HEK293 (cell line): ENCODE data around the gene TGFBRAP1.
A peak's percentile ranks its signal among the peaks of the same experiment; 100 is the strongest.

ENCODE experiments used
- CTCF ChIA-PET: fragments of 350-600 bp; formaldehyde crosslinking; extraction: SDS; loops from one replicate; lab custom pipeline; 2021; ENCODE audit warnings: antibody characterized with exemption; lab: Yijun Ruan, JAX
- POLR2A ChIA-PET: fragments of 300-600 bp; formaldehyde crosslinking; extraction: SDS; loops from one replicate; lab custom pipeline; 2020; ENCODE audit warnings: antibody characterized with exemption, inconsistent platforms; lab: Yijun Ruan, JAX
- H3K27ac ChIP-seq: fragments of 200-500 bp; sonication (Bioruptor generic); 2 replicates; pipeline ENCODE4 v1.5.1; 2014; ENCODE audit warnings: low read depth, low read length, control low read depth, inconsistent platforms; ENCODE audit errors: extremely low read depth
- H3K36me3 ChIP-seq, 2 experiments: fragments of 200-500 bp in 1 of 2; sonication (Bioruptor generic) in 1 of 2; 1 replicate in 1 of 2; 2 replicates in 1 of 2; pipeline ENCODE4 v1.5.1; 2014 to 2017; ENCODE audit warnings: inconsistent platforms in 2 of 2, low read length in 2 of 2; ENCODE audit not compliant: control insufficient read depth in 2 of 2, insufficient read depth in 1 of 2
- H3K4me1 ChIP-seq: fragments of 200-500 bp; sonication (Bioruptor generic); 2 replicates; pipeline ENCODE4 v1.5.1; 2014; ENCODE audit warnings: mild to moderate bottlenecking, low read length, inconsistent platforms; ENCODE audit not compliant: control insufficient read depth, insufficient read depth
- H3K4me3 ChIP-seq: 2 replicates; pipeline ENCODE4 v1.5.1; 2011; ENCODE audit warnings: low read depth, mild to moderate bottlenecking, control low read depth, low read length, moderate library complexity
- H3K9me3 ChIP-seq: fragments of 200-500 bp; sonication (Bioruptor generic); 2 replicates; pipeline ENCODE4 v1.5.1; 2014; ENCODE audit warnings: low read depth, low read length, inconsistent platforms; ENCODE audit not compliant: control insufficient read depth, insufficient read depth
- FEZF1 ChIP-seq: fragments of 450-650 bp; formaldehyde crosslinking; IDR thresholded peaks from 2 replicates; pipeline ENCODE4 v1.5.1; 2016; ENCODE audit warnings: missing biosample characterization, missing genetic modification characterization
- KLF8 ChIP-seq: fragments of 450-650 bp; formaldehyde crosslinking; IDR thresholded peaks from 2 replicates; pipeline ENCODE4 v1.5.1; 2016; ENCODE audit warnings: missing biosample characterization, missing genetic modification characterization
- PBX3 ChIP-seq: sonication (generic); formaldehyde crosslinking; IDR thresholded peaks from 2 replicates; pipeline ENCODE4 v1.8.1; 2022; ENCODE audit warnings: mild to moderate bottlenecking, moderate library complexity, missing genetic modification reagents
- RBAK ChIP-seq: fragments of 450-650 bp; formaldehyde crosslinking; IDR thresholded peaks from 2 replicates; pipeline ENCODE4 v1.5.1; 2016; ENCODE audit warnings: missing biosample characterization, missing genetic modification characterization
- ZBTB11 ChIP-seq: fragments of 450-650 bp; formaldehyde crosslinking; conservative IDR thresholded peaks from 2 replicates; pipeline ENCODE4 v1.5.1; 2016; ENCODE audit warnings: low read depth, missing biosample characterization, missing genetic modification characterization
- ZFP3 ChIP-seq: fragments of 450-650 bp; formaldehyde crosslinking; IDR thresholded peaks from 2 replicates; pipeline ENCODE4 v1.5.1; 2016; ENCODE audit warnings: low read depth, missing biosample characterization, missing genetic modification characterization
- ZNF112 ChIP-seq: fragments of 450-650 bp; formaldehyde crosslinking; IDR thresholded peaks from 2 replicates; pipeline ENCODE4 v1.5.0; 2017; ENCODE audit warnings: missing biosample characterization, missing genetic modification characterization
- ZNF140 ChIP-seq: fragments of 450-650 bp; formaldehyde crosslinking; IDR thresholded peaks from 2 replicates; pipeline ENCODE4 v1.5.1; 2016; ENCODE audit warnings: missing biosample characterization, missing genetic modification characterization
- ZNF148 ChIP-seq: fragments of 450-650 bp; formaldehyde crosslinking; IDR thresholded peaks from 2 replicates; pipeline ENCODE4 v1.5.0; 2017; ENCODE audit warnings: missing biosample characterization, missing genetic modification characterization, borderline replicate concordance
- ZNF157 ChIP-seq: fragments of 450-650 bp; formaldehyde crosslinking; IDR thresholded peaks from 2 replicates; pipeline ENCODE4 v1.5.1; 2016; ENCODE audit warnings: missing biosample characterization, missing genetic modification characterization
- ZNF280C ChIP-seq: fragments of 450-650 bp; formaldehyde crosslinking; IDR thresholded peaks from 2 replicates; pipeline ENCODE4 v1.5.1; 2016; ENCODE audit warnings: missing biosample characterization, missing genetic modification characterization
- ZNF366 ChIP-seq: fragments of 450-650 bp; formaldehyde crosslinking; conservative IDR thresholded peaks from 2 replicates; pipeline ENCODE4 v1.5.1; 2016; ENCODE audit warnings: missing biosample characterization, missing genetic modification characterization
- ZNF530 ChIP-seq: fragments of 450-650 bp; formaldehyde crosslinking; IDR thresholded peaks from 2 replicates; pipeline ENCODE4 v1.5.1; 2016; ENCODE audit warnings: low read depth, missing biosample characterization, missing genetic modification characterization
- ZNF596 ChIP-seq: fragments of 450-650 bp; IDR thresholded peaks from 2 replicates; pipeline ENCODE4 v1.5.0; 2018; ENCODE audit warnings: missing biosample characterization, mild to moderate bottlenecking, missing genetic modification characterization, moderate library complexity
- ZNF610 ChIP-seq: fragments of 450-650 bp; formaldehyde crosslinking; IDR thresholded peaks from 2 replicates; pipeline ENCODE4 v1.5.1; 2016; ENCODE audit warnings: missing biosample characterization, missing genetic modification characterization, borderline replicate concordance
- ZNF629 ChIP-seq: fragments of 450-650 bp; formaldehyde crosslinking; IDR thresholded peaks from 2 replicates; pipeline ENCODE4 v1.5.1; 2017; ENCODE audit warnings: missing biosample characterization, missing genetic modification characterization
- ZNF843 ChIP-seq: fragments of 450-650 bp; formaldehyde crosslinking; IDR thresholded peaks from 2 replicates; pipeline ENCODE4 v1.5.1; 2016; ENCODE audit warnings: missing biosample characterization, missing genetic modification characterization
- ZSCAN16 ChIP-seq: fragments of 450-650 bp; formaldehyde crosslinking; IDR thresholded peaks from 2 replicates; pipeline ENCODE4 v1.5.1; 2016; ENCODE audit warnings: missing biosample characterization, missing genetic modification characterization
- ZSCAN18 ChIP-seq: fragments of 450-650 bp; formaldehyde crosslinking; IDR thresholded peaks from 2 replicates; pipeline ENCODE4 v1.5.1; 2016; ENCODE audit warnings: missing biosample characterization, missing genetic modification characterization
- ZSCAN23 ChIP-seq: fragments of 450-650 bp; formaldehyde crosslinking; IDR thresholded peaks from 2 replicates; pipeline ENCODE4 v1.5.1; 2016; ENCODE audit warnings: missing biosample characterization, missing genetic modification characterization

The TGFBRAP1 gene

GRCh38 chr2:105235388-105236059 is 94.0 kb downstream of the TGFBRAP1 start (continued):
- TF ChIP-seq ZNF629 (tag by site-specific recombination) = 0 out of 2 replicates have a peak, but pooled peaks have one; percentile 18

GRCh38 chr2:105231232-105231619 is 98.3 kb downstream of the TGFBRAP1 start:
- TF ChIP-seq ZFP3 (tag by site-specific recombination) (no peak), ZNF280C (no peak), ZNF610 (no peak), ZNF629 (tag by site-specific recombination) (no peak), ZNF140 (tag by site-specific recombination) (no peak), FEZF1 (no peak), ZSCAN23 (tag by site-specific recombination) (no peak), PBX3 (no peak), ZSCAN18 (tag by site-specific recombination) (no peak), ZNF530 (tag by site-specific recombination) (no peak), ZNF843 (tag by site-specific recombination) (no peak), ZBTB11 (tag by site-specific recombination) (no peak), RBAK (tag by site-specific recombination) (no peak), ZNF596 (tag by site-specific recombination) (no peak), ZSCAN16 (no peak), KLF8 (no peak), ZNF112 (tag by site-specific recombination) (no peak), ZNF148 (tag by site-specific recombination) (no peak), ZNF366 (tag by site-specific recombination) (no peak), ZNF157 (tag by site-specific recombination) (no peak)
- H3K4me1 ChIP-seq = no peaks in the 10 kb centered on the region
- ChIA-PET CTCF (interaction anchor here (0.7 to 15.0 kb wide), 3 partner anchors 13 to 117 kb away, joined by 3 to 343 read pairs (median 4); no protein-coding TSS in a partner anchor), POLR2A (no interaction called here)
- H3K4me3 ChIP-seq = no peak overlapping the region
- no peak overlapping the region for H3K27ac ChIP-seq
- H3K36me3 ChIP-seq = no peaks in the 10 kb centered on the region
- no peaks in the 10 kb centered on the region for H3K9me3 ChIP-seq
